HepG2 (cell line): ENCODE results near the gene HES2. TPM values are rescaled to one million over a fixed set of nuclear protein-coding genes. Genes with fewer than 3 reads are reported as not detected.

Source experiments
- AKAP8 ChIP-seq: sonication (generic); formaldehyde crosslinking; IDR thresholded peaks from 2 replicates; pipeline ENCODE4 v1.5.1; 2020; ENCODE audit warnings: mild to moderate bottlenecking, missing genetic modification reagents
- CHD4 ChIP-seq: fragments of 200-600 bp; sonication (generic); IDR thresholded peaks from 2 replicates; pipeline ENCODE4 v1.7.0; 2017; ENCODE audit warnings: mild to moderate bottlenecking, low read length, borderline replicate concordance
- GPN1 ChIP-seq: sonication (generic); formaldehyde crosslinking; IDR thresholded peaks from 2 replicates; pipeline ENCODE4 v1.5.1; 2020; ENCODE audit warnings: missing genetic modification reagents, borderline replicate concordance
- IRF2 ChIP-seq: IDR thresholded peaks from 2 replicates; pipeline ENCODE4 v1.6.1; 2018; ENCODE audit warnings: missing genetic modification reagents, missing compliant biosample characterization
- JUND ChIP-seq: sonication (generic); formaldehyde crosslinking; IDR thresholded peaks from 2 replicates; pipeline ENCODE4 v1.8.0; 2022; ENCODE audit warnings: mild to moderate bottlenecking, missing genetic modification reagents
- MEIS2 ChIP-seq: sonication (generic); formaldehyde crosslinking; IDR thresholded peaks from 2 replicates; pipeline ENCODE4 v1.9.0; 2021; ENCODE audit warnings: mild to moderate bottlenecking, missing genetic modification reagents
- NR2F6 ChIP-seq, 2 experiments: IDR thresholded peaks; 2 replicates each; pipeline ENCODE4 v1.6.1; 2016; ENCODE audit warnings: antibody characterized with exemption in 1 of 2, mild to moderate bottlenecking in 1 of 2
- PAX8 ChIP-seq: sonication (generic); formaldehyde crosslinking; IDR thresholded peaks from 2 replicates; pipeline ENCODE4 v1.8.0; 2022; ENCODE audit warnings: mild to moderate bottlenecking, missing genetic modification reagents, borderline replicate concordance
- PHF21A ChIP-seq: sonication (generic); formaldehyde crosslinking; IDR thresholded peaks from 2 replicates; pipeline ENCODE4 v1.5.0; 2020; ENCODE audit warnings: mild to moderate bottlenecking, missing genetic modification reagents
- PITX1 ChIP-seq: sonication (generic); formaldehyde crosslinking; IDR thresholded peaks from 2 replicates; pipeline ENCODE4 v1.5.1; 2020; ENCODE audit warnings: mild to moderate bottlenecking, missing genetic modification reagents
- RXRA ChIP-seq: sonication (generic); formaldehyde crosslinking; IDR thresholded peaks from 2 replicates; pipeline ENCODE4 v1.5.1; 2020; ENCODE audit warnings: missing genetic modification reagents
- RXRB ChIP-seq: IDR thresholded peaks from 2 replicates; pipeline ENCODE4 v1.6.1; 2016; ENCODE audit warnings: borderline replicate concordance, missing genetic modification reagents, missing compliant biosample characterization
- SALL1 ChIP-seq: sonication (generic); formaldehyde crosslinking; IDR thresholded peaks from 2 replicates; pipeline ENCODE4 v1.8.0; 2022; ENCODE audit warnings: mild to moderate bottlenecking, missing genetic modification reagents
- ZFY ChIP-seq: sonication (generic); formaldehyde crosslinking; IDR thresholded peaks from 2 replicates; pipeline ENCODE4 v1.4.0; 2020; ENCODE audit warnings: missing genetic modification reagents
- ZNF264 ChIP-seq: sonication (generic); formaldehyde crosslinking; IDR thresholded peaks from 2 replicates; pipeline ENCODE4 v1.4.0; 2020; ENCODE audit warnings: missing genetic modification reagents
- ZNF326 ChIP-seq: sonication (generic); formaldehyde crosslinking; IDR thresholded peaks from 2 replicates; pipeline ENCODE4 v1.4.0; 2020; ENCODE audit warnings: missing genetic modification reagents, borderline replicate concordance
- ZNF563 ChIP-seq: sonication (generic); formaldehyde crosslinking; IDR thresholded peaks from 2 replicates; pipeline ENCODE4 v1.8.0; 2022; ENCODE audit warnings: mild to moderate bottlenecking, moderate library complexity, missing genetic modification reagents
- ZNF577 ChIP-seq: sonication (generic); formaldehyde crosslinking; IDR thresholded peaks from 2 replicates; pipeline ENCODE4 v1.4.0; 2020; ENCODE audit warnings: mild to moderate bottlenecking, low read depth, missing genetic modification reagents, borderline replicate concordance
- polyA plus RNA-seq, 8 experiments: library from polyadenylated mRNA; depleted of rRNA in 3 of 8; stranded (reverse) in 7 of 8; unstranded in 1 of 8; fragments of >200 nt; fragmentation: Illumina TruSeq in 4 of 8; extraction: Trizol in 4 of 8; gene quantifications; 2 replicates each; pipeline versions ENCODE4 v1.2.1 to v1.2.3, GENCODE V29; 2011 to 2016; ENCODE audit warnings: low read depth in 4 of 8, missing spikeins in 1 of 8, mixed read lengths in 1 of 8; ENCODE audit not compliant: insufficient read depth in 1 of 8
- total RNA-seq, 5 experiments: library from RNA; depleted of rRNA; stranded (reverse); fragments of >200 nt; fragmentation: Illumina TruSeq; extraction: Trizol; gene quantifications; 2 replicates each; pipeline ENCODE4 v1.2.3, GENCODE V29; 2016; ENCODE audit warnings: low read depth in 1 of 5
- TF ChIP-seq, protein P1 (sequence below): sonication (generic); formaldehyde crosslinking; IDR thresholded peaks from 2 replicates; pipeline ENCODE4 v1.4.0; 2020; ENCODE audit warnings: missing genetic modification reagents
- TF ChIP-seq, protein P2 (sequence below): sonication (generic); formaldehyde crosslinking; IDR thresholded peaks from 2 replicates; pipeline ENCODE4 v1.4.0; 2020; ENCODE audit warnings: missing genetic modification reagents
- TF ChIP-seq, protein P3 (sequence below): IDR thresholded peaks from 2 replicates; pipeline ENCODE4 v1.6.1; 2016; ENCODE audit warnings: missing genetic modification reagents, missing compliant biosample characterization
- TF ChIP-seq, protein P4 (sequence below), 2 experiments: sonication (generic) in 1 of 2; formaldehyde crosslinking in 1 of 2; IDR thresholded peaks; 2 replicates each; pipeline versions ENCODE4 v1.4.0 to v1.6.1; 2016 to 2020; ENCODE audit warnings: borderline replicate concordance in 1 of 2, low read depth in 1 of 2, mild to moderate bottlenecking in 1 of 2, missing genetic modification reagents in 1 of 2

HES2 gene
- total and polyA plus RNA-seq, 2 of the 13 experiments (the other 11 are each of a cell fraction or from before 2014, with no cell fraction given): 0.11 to 0.17 TPM

DNA sequence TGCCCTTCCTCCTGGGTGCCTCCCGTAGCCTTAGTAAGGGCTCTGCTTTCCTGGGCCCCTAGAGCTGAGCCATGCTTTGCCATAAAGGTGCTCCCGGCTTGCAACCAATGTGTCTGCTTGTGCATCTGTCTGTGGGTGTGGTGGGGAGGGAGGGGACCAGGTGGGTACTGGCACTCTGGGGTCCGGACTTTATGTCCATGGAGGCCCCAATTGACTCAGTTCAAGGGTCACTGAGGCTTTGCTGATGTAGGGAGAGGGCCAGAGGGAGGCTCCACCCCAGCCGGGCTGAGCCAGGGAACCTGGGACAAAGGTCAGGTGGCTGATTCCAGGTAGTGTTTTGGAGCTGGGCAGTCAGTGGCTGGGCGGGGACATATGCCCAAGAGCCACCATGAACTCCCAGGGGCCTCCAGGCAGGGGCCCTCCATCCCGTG is 31.2 kb upstream of the HES2 start (continued):
- no peak for TF ChIP-seq PAX8 (CRISPR knock-in tag)
- peak; percentile 78 for TF ChIP-seq NR2F6 (IDR thresholded peaks at IDR 0.05)
- TF ChIP-seq NR2F6 (CRISPR knock-in tag; IDR thresholded peaks at IDR 0.05): peak; percentile 88
- TF ChIP-seq, protein P1, sequence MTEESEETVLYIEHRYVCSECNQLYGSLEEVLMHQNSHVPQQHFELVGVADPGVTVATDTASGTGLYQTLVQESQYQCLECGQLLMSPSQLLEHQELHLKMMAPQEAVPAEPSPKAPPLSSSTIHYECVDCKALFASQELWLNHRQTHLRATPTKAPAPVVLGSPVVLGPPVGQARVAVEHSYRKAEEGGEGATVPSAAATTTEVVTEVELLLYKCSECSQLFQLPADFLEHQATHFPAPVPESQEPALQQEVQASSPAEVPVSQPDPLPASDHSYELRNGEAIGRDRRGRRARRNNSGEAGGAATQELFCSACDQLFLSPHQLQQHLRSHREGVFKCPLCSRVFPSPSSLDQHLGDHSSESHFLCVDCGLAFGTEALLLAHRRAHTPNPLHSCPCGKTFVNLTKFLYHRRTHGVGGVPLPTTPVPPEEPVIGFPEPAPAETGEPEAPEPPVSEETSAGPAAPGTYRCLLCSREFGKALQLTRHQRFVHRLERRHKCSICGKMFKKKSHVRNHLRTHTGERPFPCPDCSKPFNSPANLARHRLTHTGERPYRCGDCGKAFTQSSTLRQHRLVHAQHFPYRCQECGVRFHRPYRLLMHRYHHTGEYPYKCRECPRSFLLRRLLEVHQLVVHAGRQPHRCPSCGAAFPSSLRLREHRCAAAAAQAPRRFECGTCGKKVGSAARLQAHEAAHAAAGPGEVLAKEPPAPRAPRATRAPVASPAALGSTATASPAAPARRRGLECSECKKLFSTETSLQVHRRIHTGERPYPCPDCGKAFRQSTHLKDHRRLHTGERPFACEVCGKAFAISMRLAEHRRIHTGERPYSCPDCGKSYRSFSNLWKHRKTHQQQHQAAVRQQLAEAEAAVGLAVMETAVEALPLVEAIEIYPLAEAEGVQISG (CRISPR knock-in tag): peak; percentile 60
- 0 out of 2 replicates have a peak, but pooled peaks have one; percentile 33 for TF ChIP-seq IRF2 (CRISPR knock-in tag)
- peak; percentile 95 for TF ChIP-seq RXRB (CRISPR knock-in tag)
- peak; percentile 89 for TF ChIP-seq ZNF264
- no peak for TF ChIP-seq JUND (CRISPR knock-in tag)
- no peak for TF ChIP-seq ZNF577 (CRISPR knock-in tag)
- TF ChIP-seq ZFY (CRISPR knock-in tag): peak; percentile 31; the same call in 1 of the 2 replicates
- peak; percentile 78; the same call in 1 of the 2 replicates for TF ChIP-seq CHD4
- TF ChIP-seq PITX1 (CRISPR knock-in tag): peak; percentile 79; the same call in 1 of the 2 replicates
- peak; percentile 90 for TF ChIP-seq RXRA (CRISPR knock-in tag)
- TF ChIP-seq, protein P2, sequence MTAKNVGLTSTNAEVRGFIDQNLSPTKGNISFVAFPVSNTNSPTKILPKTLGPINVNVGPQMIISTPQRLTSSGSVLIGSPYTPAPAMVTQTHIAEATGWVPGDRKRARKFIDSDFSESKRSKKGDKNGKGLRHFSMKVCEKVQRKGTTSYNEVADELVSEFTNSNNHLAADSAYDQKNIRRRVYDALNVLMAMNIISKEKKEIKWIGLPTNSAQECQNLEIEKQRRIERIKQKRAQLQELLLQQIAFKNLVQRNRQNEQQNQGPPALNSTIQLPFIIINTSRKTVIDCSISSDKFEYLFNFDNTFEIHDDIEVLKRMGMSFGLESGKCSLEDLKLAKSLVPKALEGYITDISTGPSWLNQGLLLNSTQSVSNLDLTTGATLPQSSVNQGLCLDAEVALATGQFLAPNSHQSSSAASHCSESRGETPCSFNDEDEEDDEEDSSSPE (CRISPR knock-in tag): peak; percentile 44; the same call in 1 of the 2 replicates
- no peak for TF ChIP-seq GPN1 (CRISPR knock-in tag)
- TF ChIP-seq SALL1 (CRISPR knock-in tag): peak; percentile 78
- TF ChIP-seq PHF21A (CRISPR knock-in tag): peak; percentile 96
- peak; percentile 85 for TF ChIP-seq AKAP8 (CRISPR knock-in tag)
- TF ChIP-seq, protein P3, sequence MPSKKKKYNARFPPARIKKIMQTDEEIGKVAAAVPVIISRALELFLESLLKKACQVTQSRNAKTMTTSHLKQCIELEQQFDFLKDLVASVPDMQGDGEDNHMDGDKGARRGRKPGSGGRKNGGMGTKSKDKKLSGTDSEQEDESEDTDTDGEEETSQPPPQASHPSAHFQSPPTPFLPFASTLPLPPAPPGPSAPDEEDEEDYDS (CRISPR knock-in tag): peak; percentile 87
- TF ChIP-seq, protein P4, sequence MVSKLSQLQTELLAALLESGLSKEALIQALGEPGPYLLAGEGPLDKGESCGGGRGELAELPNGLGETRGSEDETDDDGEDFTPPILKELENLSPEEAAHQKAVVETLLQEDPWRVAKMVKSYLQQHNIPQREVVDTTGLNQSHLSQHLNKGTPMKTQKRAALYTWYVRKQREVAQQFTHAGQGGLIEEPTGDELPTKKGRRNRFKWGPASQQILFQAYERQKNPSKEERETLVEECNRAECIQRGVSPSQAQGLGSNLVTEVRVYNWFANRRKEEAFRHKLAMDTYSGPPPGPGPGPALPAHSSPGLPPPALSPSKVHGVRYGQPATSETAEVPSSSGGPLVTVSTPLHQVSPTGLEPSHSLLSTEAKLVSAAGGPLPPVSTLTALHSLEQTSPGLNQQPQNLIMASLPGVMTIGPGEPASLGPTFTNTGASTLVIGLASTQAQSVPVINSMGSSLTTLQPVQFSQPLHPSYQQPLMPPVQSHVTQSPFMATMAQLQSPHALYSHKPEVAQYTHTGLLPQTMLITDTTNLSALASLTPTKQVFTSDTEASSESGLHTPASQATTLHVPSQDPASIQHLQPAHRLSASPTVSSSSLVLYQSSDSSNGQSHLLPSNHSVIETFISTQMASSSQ (IDR thresholded peaks at IDR 0.05; ENCODE audit: low read depth): no peak; the same call in 1 of the 2 replicates
- TF ChIP-seq, protein P4 (CRISPR knock-in tag; IDR thresholded peaks at IDR 0.05; ENCODE audit: borderline replicate concordance): peak; percentile 45; the same call in 1 of the 2 replicates
- no peak for TF ChIP-seq MEIS2 (CRISPR knock-in tag)
- TF ChIP-seq ZNF326 (CRISPR knock-in tag): no peak
- TF ChIP-seq ZNF563: no peak
